Uterus (tissue), 2 donors: ENCODE results near the gene TMEM218.
"Not testable (repeated sequence)": the region's sequence is repeated elsewhere in the genome, so short reads cannot be mapped to it uniquely, and the experiment has no call there.

Experiments
- CTCF ChIP-seq, 4 experiments: fragments of 200-600 bp in 2 of 4; fragments of 450-650 bp in 2 of 4; sonication (generic) in 2 of 4; IDR thresholded peaks; one replicate each; pipeline ENCODE4 v1.5.1; 2016 to 2019; ENCODE audit warnings: antibody characterized with exemption in 4 of 4, mild to moderate bottlenecking in 2 of 4, moderate library complexity in 1 of 4
- POLR2A ChIP-seq, 2 donors: fragments of 450-650 bp; IDR thresholded peaks; one replicate each; pipeline ENCODE4 v1.6.1; 2016; ENCODE audit warnings: antibody characterized with exemption in 2 of 2, mild to moderate bottlenecking in 1 of 2, moderate library complexity in 1 of 2

DNA sequence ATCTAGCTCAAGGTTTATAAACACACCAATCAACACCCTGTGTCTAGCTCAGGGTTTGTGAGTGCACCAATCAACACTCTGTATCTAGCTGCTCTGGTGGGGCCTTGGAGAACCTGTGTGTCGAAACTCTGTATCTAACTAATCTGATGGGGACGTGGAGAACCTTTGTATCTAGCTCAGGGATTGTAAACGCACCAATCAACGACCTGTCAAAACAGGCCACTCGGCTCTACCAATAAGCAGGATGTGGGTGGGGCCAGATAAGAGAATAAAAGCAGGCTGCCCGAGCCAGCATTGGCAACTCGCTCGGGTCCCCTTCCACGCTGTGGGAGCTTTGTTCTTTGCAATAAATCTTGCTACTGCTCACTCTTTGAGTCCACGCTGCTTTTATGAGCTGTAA lies 21.3 kb downstream of the TMEM218 start:
- not testable (repeated sequence) for TF ChIP-seq CTCF, POLR2A (IDR thresholded peaks at IDR 0.05)
